Nephron (organoid): Measurements from ENCODE around the gene TMEM141.
"Not testable (repeated sequence)": the region's sequence is repeated elsewhere in the genome, so short reads cannot be mapped to it uniquely, and the experiment has no call there.

Experiments used
- H3K27ac Mint-ChIP-seq, 3 experiments: 2 replicates each; pipeline ENCODE4 v1.8.0; 2020; ENCODE audit warnings: mixed read lengths in 3 of 3, mild to moderate bottlenecking in 2 of 3, moderate library complexity in 1 of 3
- H3K27me3 Mint-ChIP-seq: 2 replicates; pipeline ENCODE4 v1.8.0; 2021; ENCODE audit warnings: low read depth, mild to moderate bottlenecking, moderate library complexity, mixed read lengths
- H3K36me3 Mint-ChIP-seq: 2 replicates; pipeline ENCODE4 v1.8.0; 2020; ENCODE audit warnings: low read depth, mixed read lengths
- H3K4me1 Mint-ChIP-seq: 2 replicates; pipeline ENCODE4 v1.8.0; 2020; ENCODE audit warnings: mixed read lengths
- H3K4me3 Mint-ChIP-seq, 3 experiments: 2 replicates each; pipeline ENCODE4 v1.8.0; 2020; ENCODE audit warnings: mild to moderate bottlenecking in 3 of 3, mixed read lengths in 3 of 3, moderate library complexity in 2 of 3
- H3K9me3 Mint-ChIP-seq: 2 replicates; pipeline ENCODE4 v1.8.0; 2020; ENCODE audit warnings: mixed read lengths
- CTCF ChIP-seq, 3 experiments: fragments of 200-600 bp; sonication (generic); IDR thresholded peaks; one replicate each; pipeline ENCODE4 v1.5.0; 2021; ENCODE audit warnings: antibody characterized with exemption in 3 of 3; ENCODE audit not compliant: unreplicated experiment in 3 of 3

TMEM141 gene

GRCh38 chr9:136754059-136754572 lies 37.0 kb upstream of the TMEM141 start:
- H3K27me3 Mint-ChIP-seq = peaks cover 5% of the 10 kb centered on the region
- H3K4me3 Mint-ChIP-seq = no peak overlapping the region
- TF ChIP-seq CTCF (IDR thresholded peaks at IDR 0.05; ENCODE audit: unreplicated experiment in 3 of 3) = no peak
- peaks cover 17% of the 10 kb centered on the region for H3K9me3 Mint-ChIP-seq
- H3K27ac Mint-ChIP-seq = no peak overlapping the region
- no peaks in the 10 kb centered on the region for H3K36me3 Mint-ChIP-seq
- H3K4me1 Mint-ChIP-seq = no peaks in the 10 kb centered on the region

GRCh38 chr9:136754626-136755301 lies 36.4 kb upstream of the TMEM141 start:
- Mint-ChIP-seq H3K36me3 (no peaks in the 10 kb centered on the region), H3K27me3 (peaks cover 5% of the 10 kb centered on the region), H3K27ac (no peak overlapping the region), H3K9me3 (peaks cover 17% of the 10 kb centered on the region), H3K4me1 (no peaks in the 10 kb centered on the region), H3K4me3 (no peak overlapping the region)
- no peak for TF ChIP-seq CTCF (IDR thresholded peaks at IDR 0.05; ENCODE audit: unreplicated experiment in 3 of 3)

GRCh38 chr9:136755302-136756133 lies 35.6 kb upstream of the TMEM141 start:
- H3K4me1 Mint-ChIP-seq, H3K27ac Mint-ChIP-seq, H3K36me3 Mint-ChIP-seq, H3K4me3 Mint-ChIP-seq, H3K27me3 Mint-ChIP-seq: not testable (repeated sequence)
- peaks cover 17% of the 10 kb centered on the region for H3K9me3 Mint-ChIP-seq

- no peak overlapping the region for H3K4me3 Mint-ChIP-seq
- no peak for TF ChIP-seq CTCF (IDR thresholded peaks at IDR 0.05; ENCODE audit: unreplicated experiment in 3 of 3)
- peaks cover 11% of the 10 kb centered on the region for H3K27me3 Mint-ChIP-seq
- H3K27ac Mint-ChIP-seq = no peak overlapping the region
- H3K9me3 Mint-ChIP-seq = peaks cover 17% of the 10 kb centered on the region
- H3K36me3 Mint-ChIP-seq = no peaks in the 10 kb centered on the region
- H3K4me1 Mint-ChIP-seq = peaks cover 5% of the 10 kb centered on the region
Observed at GRCh38 chr9:136756134-136756438, 35.1 kb upstream of the TMEM141 start.

- no peak for TF ChIP-seq CTCF (IDR thresholded peaks at IDR 0.05; ENCODE audit: unreplicated experiment in 3 of 3)
- Mint-ChIP-seq H3K9me3 (peaks cover 14% of the 10 kb centered on the region), H3K4me1 (peaks cover 6% of the 10 kb centered on the region), H3K27me3 (peaks cover 11% of the 10 kb centered on the region), H3K4me3 (no peak overlapping the region), H3K36me3 (no peaks in the 10 kb centered on the region), H3K27ac (peak overlapping the region in 1 of 3 experiments; percentile 60)
Observed at GRCh38 chr9:136756836-136757235, 34.3 kb upstream of the TMEM141 start.

- H3K4me3 Mint-ChIP-seq = no peak overlapping the region
- no peaks in the 10 kb centered on the region for H3K36me3 Mint-ChIP-seq
- H3K27me3 Mint-ChIP-seq = peaks cover 11% of the 10 kb centered on the region
- TF ChIP-seq CTCF (IDR thresholded peaks at IDR 0.05; ENCODE audit: unreplicated experiment in 3 of 3) = no peak
- H3K27ac Mint-ChIP-seq = peak overlapping the region in 1 of 3 experiments; percentile 60
- H3K9me3 Mint-ChIP-seq = peaks cover 9% of the 10 kb centered on the region
- peaks cover 6% of the 10 kb centered on the region for H3K4me1 Mint-ChIP-seq
Observed at GRCh38 chr9:136757328-136757727, 33.8 kb upstream of the TMEM141 start.
